ENCODE measurements around the gene ARPC5.

DNA sequence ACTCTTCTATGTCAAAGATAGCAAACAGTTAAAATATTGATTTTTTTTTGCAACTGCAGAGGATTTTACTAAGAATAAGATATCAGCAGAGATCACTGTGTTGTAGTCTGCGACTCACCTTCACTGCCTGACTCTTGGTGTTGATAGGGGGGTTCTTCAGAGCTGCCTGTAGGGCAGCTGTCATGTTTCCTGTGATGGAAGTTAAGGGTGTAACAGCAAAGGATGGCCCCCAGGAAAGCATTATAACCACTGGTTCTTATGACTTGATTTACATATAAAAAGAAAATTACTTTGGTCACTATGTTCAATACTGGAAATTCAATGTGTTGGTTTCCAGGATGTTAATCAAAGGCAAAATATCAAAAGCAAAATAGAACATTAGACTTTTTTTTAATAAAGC is 2.6 kb downstream of the ARPC5 start:
- TF ChIP-seq EZH2 (IDR thresholded peaks at IDR 0.05; ENCODE audit: borderline replicate concordance) (no peak), EZH2phosphoT487 (IDR thresholded peaks at IDR 0.05; ENCODE audit: low read depth, severe bottlenecking, unreplicated experiment) (no peak)
- TF ChIP-seq, protein P1, sequence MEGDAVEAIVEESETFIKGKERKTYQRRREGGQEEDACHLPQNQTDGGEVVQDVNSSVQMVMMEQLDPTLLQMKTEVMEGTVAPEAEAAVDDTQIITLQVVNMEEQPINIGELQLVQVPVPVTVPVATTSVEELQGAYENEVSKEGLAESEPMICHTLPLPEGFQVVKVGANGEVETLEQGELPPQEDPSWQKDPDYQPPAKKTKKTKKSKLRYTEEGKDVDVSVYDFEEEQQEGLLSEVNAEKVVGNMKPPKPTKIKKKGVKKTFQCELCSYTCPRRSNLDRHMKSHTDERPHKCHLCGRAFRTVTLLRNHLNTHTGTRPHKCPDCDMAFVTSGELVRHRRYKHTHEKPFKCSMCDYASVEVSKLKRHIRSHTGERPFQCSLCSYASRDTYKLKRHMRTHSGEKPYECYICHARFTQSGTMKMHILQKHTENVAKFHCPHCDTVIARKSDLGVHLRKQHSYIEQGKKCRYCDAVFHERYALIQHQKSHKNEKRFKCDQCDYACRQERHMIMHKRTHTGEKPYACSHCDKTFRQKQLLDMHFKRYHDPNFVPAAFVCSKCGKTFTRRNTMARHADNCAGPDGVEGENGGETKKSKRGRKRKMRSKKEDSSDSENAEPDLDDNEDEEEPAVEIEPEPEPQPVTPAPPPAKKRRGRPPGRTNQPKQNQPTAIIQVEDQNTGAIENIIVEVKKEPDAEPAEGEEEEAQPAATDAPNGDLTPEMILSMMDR (IDR thresholded peaks at IDR 0.05; ENCODE audit: poor library complexity) = no peak

All from hepatocyte (in vitro differentiated cells).